OCI-LY3 (cell line): ENCODE measurements around the gene ADGRF3.

Experiments
- H2AFZ ChIP-seq: fragments of 200-600, 300-600 bp; shearing (Covaris generic); 2 replicates; pipeline ENCODE4 v1.6.0; 2014; ENCODE audit warnings: antibody characterized with exemption, low read depth, low read length
- H3K27ac ChIP-seq: fragments of 200-600, 300-600 bp; sonication (generic); 2 replicates; pipeline ENCODE4 v1.5.1; 2014; ENCODE audit warnings: mild to moderate bottlenecking, low read length, moderate library complexity, mixed read lengths
- H3K27me3 ChIP-seq: fragments of 200-600, 300-600 bp; sonication (generic); 2 replicates; pipeline ENCODE4 v1.6.1; 2014; ENCODE audit warnings: low read depth, low read length, mixed read lengths
- H3K36me3 ChIP-seq: fragments of 200-600, 300-600 bp; sonication (generic); replicated peaks from 2 replicates; pipeline ENCODE3; 2014; ENCODE audit warnings: low read depth, low read length, mixed read lengths
- H3K4me1 ChIP-seq: fragments of 300-600, 200-600 bp; sonication (generic); 2 replicates; pipeline ENCODE4 v1.6.1; 2014; ENCODE audit warnings: low read length, mixed read lengths
- H3K4me2 ChIP-seq: fragments of 200-600, 300-600 bp; sonication (generic); 2 replicates; pipeline ENCODE4 v1.6.1; 2014; ENCODE audit warnings: low read length, mixed read lengths
- H3K4me3 ChIP-seq: fragments of 300-600, 200-600 bp; sonication (generic); 2 replicates; pipeline ENCODE4 v1.5.1; 2014; ENCODE audit warnings: antibody characterized with exemption, mild to moderate bottlenecking, low read length, moderate library complexity
- H3K79me2 ChIP-seq: fragments of 300-600, 200-600 bp; shearing (Covaris generic); 2 replicates; pipeline ENCODE4 v1.6.1; 2014; ENCODE audit warnings: mild to moderate bottlenecking, low read length, mixed read lengths
- H3K9ac ChIP-seq: fragments of 300-600, 200-600 bp; shearing (Covaris generic); 2 replicates; pipeline ENCODE4 v1.6.0; 2014; ENCODE audit warnings: mild to moderate bottlenecking, low read length, moderate library complexity
- H3K9me3 ChIP-seq: fragments of 200-600, 300-600 bp; shearing (Covaris generic); 2 replicates; pipeline ENCODE4 v1.6.1; 2014; ENCODE audit warnings: low read length, mixed read lengths; ENCODE audit not compliant: insufficient read depth
- H4K20me1 ChIP-seq: fragments of 200-600, 300-600 bp; sonication (generic); 2 replicates; pipeline ENCODE4 v1.6.1; 2016; ENCODE audit warnings: low read length, mixed read lengths; ENCODE audit not compliant: insufficient read depth
- CTCF ChIP-seq: fragments of 200-600, 300-600 bp; sonication (generic); IDR thresholded peaks from 2 replicates; pipeline ENCODE4 v1.5.1; 2014; ENCODE audit warnings: antibody characterized with exemption, low read length, low read depth
- EZH2phosphoT487 ChIP-seq: fragments of 200-600 bp; shearing (Covaris generic); IDR thresholded peaks from 2 replicates; pipeline ENCODE4 v1.6.1; 2018; ENCODE audit warnings: antibody characterized with exemption, mixed run types, low read depth

The ADGRF3 gene

GRCh38 chr2:26290001-26290400 lies 56.6 kb downstream of the ADGRF3 start:
- H3K36me3 ChIP-seq, result peaks cover 10% of the 10 kb centered on the region
- H2AFZ ChIP-seq, result no peak overlapping the region
- no peak overlapping the region for H3K4me2 ChIP-seq
- no peaks in the 10 kb centered on the region for H3K9me3 ChIP-seq
- H4K20me1 ChIP-seq, result no peaks in the 10 kb centered on the region
- H3K4me3 ChIP-seq, result no peak overlapping the region
- H3K27me3 ChIP-seq, result no peaks in the 10 kb centered on the region
- TF ChIP-seq CTCF (no peak), EZH2phosphoT487 (no peak)
- no peaks in the 10 kb centered on the region for H3K79me2 ChIP-seq
- H3K27ac ChIP-seq, result no peak overlapping the region
- 0 out of 2 replicates have a peak, but pooled peaks cover 3% of the 10 kb centered on the region for H3K4me1 ChIP-seq
- H3K9ac ChIP-seq, result no peak overlapping the region

GRCh38 chr2:26285931-26286330 lies 60.7 kb downstream of the ADGRF3 start:
- TF ChIP-seq CTCF (no peak), EZH2phosphoT487 (no peak)
- H3K4me1 ChIP-seq, result 0 out of 2 replicates have a peak, but pooled peaks cover 3% of the 10 kb centered on the region
- H3K79me2 ChIP-seq, result no peaks in the 10 kb centered on the region
- no peak overlapping the region for H3K27ac ChIP-seq
- H4K20me1 ChIP-seq, result no peaks in the 10 kb centered on the region
- no peaks in the 10 kb centered on the region for H3K9me3 ChIP-seq
- H3K4me3 ChIP-seq, result no peak overlapping the region
- peaks cover 25% of the 10 kb centered on the region for H3K36me3 ChIP-seq
- H2AFZ ChIP-seq, result no peak overlapping the region
- H3K9ac ChIP-seq, result no peak overlapping the region
- no peak overlapping the region for H3K4me2 ChIP-seq
- H3K27me3 ChIP-seq, result no peaks in the 10 kb centered on the region

GRCh38 chr2:26284132-26284531 lies 62.5 kb downstream of the ADGRF3 start:
- Histone ChIP-seq H3K36me3 (peaks cover 29% of the 10 kb centered on the region), H3K27me3 (no peaks in the 10 kb centered on the region), H3K4me3 (no peak overlapping the region), H2AFZ (no peak overlapping the region), H4K20me1 (no peaks in the 10 kb centered on the region), H3K27ac (no peak overlapping the region), H3K79me2 (no peaks in the 10 kb centered on the region), H3K9me3 (no peaks in the 10 kb centered on the region), H3K4me2 (no peak overlapping the region), H3K4me1 (0 out of 2 replicates have a peak, but pooled peaks cover 3% of the 10 kb centered on the region), H3K9ac (no peak overlapping the region)
- TF ChIP-seq CTCF (no peak), EZH2phosphoT487 (no peak)

- Histone ChIP-seq H2AFZ (no peak overlapping the region), H3K27ac (no peak overlapping the region), H3K4me3 (no peak overlapping the region), H3K79me2 (no peaks in the 10 kb centered on the region), H3K27me3 (no peaks in the 10 kb centered on the region), H3K4me2 (no peak overlapping the region), H3K36me3 (peaks cover 31% of the 10 kb centered on the region), H4K20me1 (no peaks in the 10 kb centered on the region), H3K9me3 (no peaks in the 10 kb centered on the region), H3K9ac (no peak overlapping the region), H3K4me1 (0 out of 2 replicates have a peak, but pooled peaks cover 3% of the 10 kb centered on the region)
- TF ChIP-seq EZH2phosphoT487 (no peak), CTCF (no peak)
Measured at GRCh38 chr2:26283606-26284005, 63.0 kb downstream of the ADGRF3 start.
